Astrocyte (in vitro differentiated cells and primary cell): ENCODE results near the gene IGSF23. TPM values are rescaled to one million over a fixed set of nuclear protein-coding genes. Genes with fewer than 3 reads are reported as not detected.
A peak's percentile ranks its signal among the peaks of the same experiment; 100 is the strongest.

Source experiments
- DNase-seq: peaks from one replicate; pipeline ENCODE4 v3.0.0-alpha.2; 2010; ENCODE audit warnings: low read depth
- FAIRE-seq: peaks from 2 replicates; lab custom pipeline; 2011; peaks lifted over from hg19 to GRCh38; lab: Jason Lieb, UNC
- H2AFZ ChIP-seq: 2 replicates; pipeline ENCODE4 v1.6.0; 2012; ENCODE audit warnings: low read depth, low read length, inconsistent platforms
- H3K27ac ChIP-seq: 2 replicates; pipeline ENCODE4 v1.5.1; 2011; ENCODE audit warnings: low read depth, low read length, inconsistent platforms
- H3K27me3 ChIP-seq: 2 replicates; pipeline ENCODE4 v1.6.0; 2011; ENCODE audit warnings: low read length, inconsistent platforms; ENCODE audit not compliant: insufficient read depth
- H3K36me3 ChIP-seq: 2 replicates; pipeline ENCODE4 v1.5.1; 2011; ENCODE audit warnings: low read length, inconsistent platforms; ENCODE audit not compliant: insufficient read depth
- H3K4me1 ChIP-seq: 2 replicates; pipeline ENCODE4 v1.5.1; 2011; ENCODE audit warnings: low read length, inconsistent platforms; ENCODE audit not compliant: insufficient read depth
- H3K4me2 ChIP-seq: 2 replicates; pipeline ENCODE4 v1.6.0; 2012; ENCODE audit warnings: low read length, inconsistent platforms
- H3K4me3 ChIP-seq: 2 replicates; pipeline ENCODE4 v1.5.1; 2011; ENCODE audit warnings: low read depth, mild to moderate bottlenecking, low read length, inconsistent platforms; ENCODE audit not compliant: insufficient read depth
- H3K79me2 ChIP-seq: 2 replicates; pipeline ENCODE4 v1.6.0; 2012; ENCODE audit warnings: mild to moderate bottlenecking, low read length, inconsistent platforms; ENCODE audit not compliant: insufficient read depth
- H3K9ac ChIP-seq: 2 replicates; pipeline ENCODE4 v1.6.0; 2012; ENCODE audit warnings: mild to moderate bottlenecking, low read length, inconsistent platforms
- H3K9me3 ChIP-seq: 2 replicates; pipeline ENCODE4 v1.5.1; 2012; ENCODE audit warnings: low read depth, mild to moderate bottlenecking, low read length, inconsistent platforms; ENCODE audit not compliant: insufficient read depth
- H4K20me1 ChIP-seq: 2 replicates; pipeline ENCODE4 v1.6.0; 2012; ENCODE audit warnings: low read length, inconsistent platforms; ENCODE audit not compliant: insufficient read depth
- H3K27ac Mint-ChIP-seq: one replicate; pipeline ENCODE4 v1.8.0; 2021; ENCODE audit warnings: mild to moderate bottlenecking, mixed read lengths; ENCODE audit not compliant: unreplicated experiment
- H3K27me3 Mint-ChIP-seq: one replicate; pipeline ENCODE4 v1.8.0; 2021; ENCODE audit warnings: low read depth, mixed read lengths; ENCODE audit not compliant: unreplicated experiment
- H3K36me3 Mint-ChIP-seq: one replicate; pipeline ENCODE4 v1.8.0; 2021; ENCODE audit warnings: low read depth, mixed read lengths; ENCODE audit not compliant: unreplicated experiment
- H3K4me1 Mint-ChIP-seq: one replicate; pipeline ENCODE4 v1.8.0; 2021; ENCODE audit warnings: low read depth, mixed read lengths; ENCODE audit not compliant: unreplicated experiment
- H3K4me3 Mint-ChIP-seq: one replicate; pipeline ENCODE4 v1.8.0; 2021; ENCODE audit warnings: mild to moderate bottlenecking, moderate library complexity, mixed read lengths; ENCODE audit not compliant: unreplicated experiment
- H3K9me3 Mint-ChIP-seq: one replicate; pipeline ENCODE4 v1.8.0; 2021; ENCODE audit warnings: mild to moderate bottlenecking, mixed read lengths; ENCODE audit not compliant: unreplicated experiment
- CTCF ChIP-seq: IDR thresholded peaks from 2 replicates; pipeline ENCODE4 v1.5.1; 2011; ENCODE audit warnings: low read depth, mild to moderate bottlenecking, inconsistent platforms, low read length, moderate library complexity; ENCODE audit not compliant: insufficient read depth
- EZH2 ChIP-seq: IDR thresholded peaks from 2 replicates; pipeline ENCODE4 v1.6.1; 2012; ENCODE audit warnings: mild to moderate bottlenecking, low read length, inconsistent platforms; ENCODE audit not compliant: insufficient read depth
- total RNA-seq: library from RNA; stranded (reverse); gene quantifications from 2 replicates; pipeline ENCODE4 v1.2.1, GENCODE V29; 2021

IGSF23 gene
- total RNA-seq, 1 donor from 2014 or later = not detected

- no peak overlapping the region for H2AFZ ChIP-seq
- DNase-seq (no peak), FAIRE-seq (no peak)
- H3K9me3 Mint-ChIP-seq = peaks cover 5% of the 10 kb centered on the region
- H3K4me1 ChIP-seq = peaks cover 5% of the 10 kb centered on the region
- H4K20me1 ChIP-seq = no peaks in the 10 kb centered on the region
- no peaks in the 10 kb centered on the region for H3K9me3 ChIP-seq
- H3K27me3 ChIP-seq = no peaks in the 10 kb centered on the region
- no peak overlapping the region for H3K4me3 ChIP-seq
- H3K4me3 Mint-ChIP-seq = no peak overlapping the region
- no peak overlapping the region for H3K9ac ChIP-seq
- H3K79me2 ChIP-seq = no peaks in the 10 kb centered on the region
- H3K36me3 ChIP-seq = no peaks in the 10 kb centered on the region
- no peaks in the 10 kb centered on the region for H3K27me3 Mint-ChIP-seq
- no peak overlapping the region for H3K27ac ChIP-seq
- H3K27ac Mint-ChIP-seq = no peak overlapping the region
- peaks cover 11% of the 10 kb centered on the region for H3K36me3 Mint-ChIP-seq
- no peak overlapping the region for H3K4me2 ChIP-seq
- peaks cover 2% of the 10 kb centered on the region for H3K4me1 Mint-ChIP-seq
- TF ChIP-seq CTCF = no peak
- no peak for TF ChIP-seq EZH2
Observed at GRCh38 chr19:44672226-44672625, 58.9 kb downstream of the IGSF23 start.

GRCh38 chr19:44673510-44673909 lies 60.1 kb downstream of the IGSF23 start:
- no peak overlapping the region for H3K4me2 ChIP-seq
- H3K36me3 ChIP-seq = no peaks in the 10 kb centered on the region
- H3K4me3 ChIP-seq = no peak overlapping the region
- Mint-ChIP-seq H3K27me3 (no peaks in the 10 kb centered on the region), H3K9me3 (peaks cover 5% of the 10 kb centered on the region), H3K27ac (peak overlapping the region; percentile 20), H3K36me3 (peaks cover 15% of the 10 kb centered on the region), H3K4me1 (peaks cover 6% of the 10 kb centered on the region), H3K4me3 (no peak overlapping the region)
- H3K79me2 ChIP-seq = no peaks in the 10 kb centered on the region
- no peak overlapping the region for H2AFZ ChIP-seq
- TF ChIP-seq EZH2 (no peak), CTCF (no peak)
- H4K20me1 ChIP-seq = no peaks in the 10 kb centered on the region
- no peak overlapping the region for H3K27ac ChIP-seq
- H3K27me3 ChIP-seq = no peaks in the 10 kb centered on the region
- H3K9me3 ChIP-seq = no peaks in the 10 kb centered on the region
- peaks cover 8% of the 10 kb centered on the region for H3K4me1 ChIP-seq
- no peak overlapping the region for H3K9ac ChIP-seq
- FAIRE-seq (no peak), DNase-seq (no peak)

GRCh38 chr19:44675521-44675920 lies 62.2 kb downstream of the IGSF23 start:
- TF ChIP-seq EZH2 = no peak
- TF ChIP-seq CTCF = no peak
- H3K27ac ChIP-seq = no peak overlapping the region
- no peaks in the 10 kb centered on the region for H3K36me3 ChIP-seq
- FAIRE-seq (no peak), DNase-seq (no peak)
- H3K4me2 ChIP-seq = no peak overlapping the region
- H3K9me3 Mint-ChIP-seq = peaks cover 5% of the 10 kb centered on the region
- H3K4me3 Mint-ChIP-seq = no peak overlapping the region
- H3K4me3 ChIP-seq = no peak overlapping the region
- no peak overlapping the region for H3K27ac Mint-ChIP-seq
- no peaks in the 10 kb centered on the region for H4K20me1 ChIP-seq
- H3K9me3 ChIP-seq = no peaks in the 10 kb centered on the region
- no peaks in the 10 kb centered on the region for H3K27me3 ChIP-seq
- peaks cover 8% of the 10 kb centered on the region for H3K4me1 ChIP-seq
- no peaks in the 10 kb centered on the region for H3K27me3 Mint-ChIP-seq
- H2AFZ ChIP-seq = no peak overlapping the region
- H3K9ac ChIP-seq = no peak overlapping the region
- H3K4me1 Mint-ChIP-seq = peaks cover 6% of the 10 kb centered on the region
- H3K79me2 ChIP-seq = no peaks in the 10 kb centered on the region
- H3K36me3 Mint-ChIP-seq = peaks cover 19% of the 10 kb centered on the region
